ENCODE results near the gene CACNA1S.

CACNA1S gene

GRCh38 chr1:201140235-201140940 is 28.2 kb upstream of the CACNA1S start:
- DNase-seq: no peak

- no peak for DNase-seq
Measured at GRCh38 chr1:201139756-201140155, 27.5 kb upstream of the CACNA1S start.

- no peak for DNase-seq
Measured at GRCh38 chr1:201139306-201139705, 27.1 kb upstream of the CACNA1S start.

- no peak for DNase-seq
Measured at GRCh38 chr1:201138311-201138840, 26.1 kb upstream of the CACNA1S start.

- DNase-seq: no peak
Measured at GRCh38 chr1:201137579-201138310, 25.5 kb upstream of the CACNA1S start.

- DNase-seq: no peak
Measured at GRCh38 chr1:201137024-201137392, 24.8 kb upstream of the CACNA1S start.

GRCh38 chr1:201136355-201137023 is 24.3 kb upstream of the CACNA1S start:
- no peak for DNase-seq

- DNase-seq: no peak
Measured at GRCh38 chr1:201134405-201134804, 22.2 kb upstream of the CACNA1S start.

GRCh38 chr1:201131398-201131797 is 19.2 kb upstream of the CACNA1S start:
- DNase-seq: no peak

- DNase-seq: no peak
Measured at GRCh38 chr1:201128962-201129361, 16.7 kb upstream of the CACNA1S start.

- DNase-seq: no peak
Measured at GRCh38 chr1:201128476-201128875, 16.2 kb upstream of the CACNA1S start.

- no peak for DNase-seq
Measured at GRCh38 chr1:201127755-201128455, 15.7 kb upstream of the CACNA1S start.

GRCh38 chr1:201126832-201127754 is 14.9 kb upstream of the CACNA1S start, which contains the start of gene ASCL5:
TSS of gene ASCL5 (minus strand) at chr1:201127184. CDS start at chr1:201115372, 11,812 bp downstream.
- no peak for DNase-seq

GRCh38 chr1:201126463-201126831 is 14.2 kb upstream of the CACNA1S start:
- no peak for DNase-seq

- DNase-seq: no peak
Measured at GRCh38 chr1:201125800-201126199, 13.6 kb upstream of the CACNA1S start.

- DNase-seq: no peak
Measured at GRCh38 chr1:201125019-201125418, 12.8 kb upstream of the CACNA1S start.

GRCh38 chr1:201123866-201124265 is 11.6 kb upstream of the CACNA1S start:
- no peak for DNase-seq

GRCh38 chr1:201122321-201122957 is 10.2 kb upstream of the CACNA1S start:
- no peak for DNase-seq

- DNase-seq: peak in 4 of 5 experiments; percentile 12 to 62 (median 24)
Measured at GRCh38 chr1:201119206-201120197, 7.3 kb upstream of the CACNA1S start.

- DNase-seq: no peak
Measured at GRCh38 chr1:201116091-201116490, 3.9 kb upstream of the CACNA1S start.

Measured in T-helper 2 cell (primary cell).